Femur (tissue), 1 donor: ENCODE results near the gene MAP3K5.
"Not testable (repeated sequence)": the region's sequence is repeated elsewhere in the genome, so short reads cannot be mapped to it uniquely, and the experiment has no call there.

Source experiments
- DNase-seq: peaks from one replicate; pipeline ENCODE4 v3.0.0-alpha.2; 2017

MAP3K5 gene

DNA sequence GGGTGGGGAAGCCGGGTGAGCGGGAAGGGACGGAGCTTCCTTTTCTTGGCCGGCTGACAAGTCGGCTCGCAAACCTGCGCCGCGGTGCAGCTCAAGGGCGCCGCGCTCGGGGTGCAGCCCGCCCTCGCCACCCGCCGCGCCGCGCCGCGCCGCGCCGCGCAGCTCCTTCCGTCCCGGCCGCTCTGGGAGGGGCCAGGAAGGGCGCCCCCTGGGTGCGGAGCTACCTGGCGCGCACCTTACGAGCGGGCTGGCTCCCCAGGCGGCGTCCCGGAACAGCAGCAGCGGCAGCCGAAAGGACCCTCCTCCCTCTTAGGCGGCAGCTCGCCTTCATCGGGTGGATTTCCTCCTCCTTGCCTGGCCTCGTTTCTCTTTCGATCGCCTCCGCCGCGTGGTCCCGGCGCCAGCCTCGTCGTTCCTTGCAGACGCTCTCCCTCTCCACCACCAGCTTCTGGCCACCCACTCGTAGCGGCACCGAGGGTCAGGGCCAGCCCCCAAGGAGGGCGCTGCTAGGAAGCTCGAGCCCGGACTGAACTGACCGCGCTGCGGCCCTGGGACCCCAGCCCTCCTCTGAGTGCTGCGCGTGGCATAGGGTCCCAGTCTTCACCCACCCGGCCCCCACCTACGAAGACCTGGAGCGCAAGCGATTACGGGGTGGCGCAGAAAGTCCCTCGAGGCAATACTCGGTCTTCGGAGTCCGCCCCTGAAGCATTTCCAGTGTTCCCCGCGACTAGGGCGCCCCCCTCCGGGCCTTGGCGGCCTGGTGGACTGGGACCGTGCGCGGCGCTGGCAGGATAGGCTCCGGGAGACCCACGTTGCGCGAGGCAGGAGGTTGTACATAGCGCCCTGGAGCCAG is at the start of gene MAP3K5:
TSS of gene MAP3K5 (minus strand) at position 68 of the 853 bp plus-strand sequence. CDS start 320 bp downstream, outside the sequence.
- peak; percentile 91 for DNase-seq

DNA sequence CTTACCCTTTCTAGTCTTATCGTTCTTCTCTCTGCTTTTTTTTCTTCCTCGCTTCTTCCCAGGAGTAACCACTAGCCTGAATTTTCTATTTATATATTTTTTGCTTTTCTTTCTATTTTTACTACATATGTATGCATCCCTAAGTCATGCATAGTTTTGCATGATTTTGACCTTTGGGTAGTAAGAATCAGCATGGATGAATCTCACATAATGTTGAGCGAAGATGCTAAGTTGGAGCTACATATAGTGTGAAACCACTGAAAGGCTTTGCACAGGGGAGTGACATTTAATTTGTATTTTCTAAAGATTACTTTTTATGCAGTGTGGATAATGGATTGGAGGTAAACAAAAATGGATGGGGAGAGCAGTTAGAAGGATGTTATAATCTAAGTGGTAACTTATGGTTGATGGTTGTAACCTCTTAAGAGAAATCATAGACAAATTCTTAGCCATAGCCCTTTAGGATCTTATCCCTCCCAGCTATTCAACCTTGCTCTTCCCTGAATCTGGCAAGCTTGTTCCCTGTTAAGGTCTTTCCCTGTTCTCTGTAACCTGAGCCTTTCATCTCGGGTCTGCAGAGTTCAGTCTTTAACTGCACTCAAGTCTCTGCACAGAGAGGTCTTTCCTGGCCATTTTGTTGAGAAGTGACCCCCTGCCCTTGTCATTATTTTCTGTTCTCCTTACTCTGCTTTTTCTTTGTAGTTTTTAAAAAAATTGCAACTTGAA is 48.2 kb upstream of the MAP3K5 start:
- no peak for DNase-seq

DNA sequence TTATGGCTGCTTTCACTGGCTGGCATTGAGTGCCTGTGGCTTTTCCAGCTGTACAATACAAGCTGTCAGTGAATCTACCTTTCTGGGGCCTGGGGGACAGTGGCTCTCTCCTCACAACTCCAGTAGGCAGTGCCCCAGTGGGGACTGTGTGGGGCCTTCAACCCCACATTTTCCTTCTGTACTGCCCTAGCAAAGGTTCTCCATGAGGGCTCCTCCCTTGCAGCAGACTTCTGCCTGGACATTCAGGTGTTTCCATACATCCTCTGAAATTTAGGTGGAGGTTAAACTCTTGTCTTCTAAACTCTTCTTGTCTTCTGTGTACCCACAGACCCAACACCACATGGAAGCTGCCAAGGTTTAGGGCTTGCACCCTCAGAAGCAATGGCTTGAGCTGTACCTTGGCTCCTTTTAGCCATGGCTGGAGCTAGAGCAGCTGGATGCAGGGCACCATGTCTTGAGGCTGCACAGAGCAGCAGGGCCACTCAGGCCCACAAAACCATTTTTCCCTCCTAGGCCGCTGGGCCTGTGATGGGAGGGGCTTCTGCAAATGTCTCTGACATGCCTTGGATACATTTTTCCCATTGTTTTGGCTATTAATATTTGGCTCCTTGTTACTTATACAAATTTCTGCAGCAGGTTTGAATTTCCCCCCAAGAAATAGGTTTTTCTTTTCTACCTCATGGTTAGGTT is 39.7 kb upstream of the MAP3K5 start:
- no peak for DNase-seq

DNA sequence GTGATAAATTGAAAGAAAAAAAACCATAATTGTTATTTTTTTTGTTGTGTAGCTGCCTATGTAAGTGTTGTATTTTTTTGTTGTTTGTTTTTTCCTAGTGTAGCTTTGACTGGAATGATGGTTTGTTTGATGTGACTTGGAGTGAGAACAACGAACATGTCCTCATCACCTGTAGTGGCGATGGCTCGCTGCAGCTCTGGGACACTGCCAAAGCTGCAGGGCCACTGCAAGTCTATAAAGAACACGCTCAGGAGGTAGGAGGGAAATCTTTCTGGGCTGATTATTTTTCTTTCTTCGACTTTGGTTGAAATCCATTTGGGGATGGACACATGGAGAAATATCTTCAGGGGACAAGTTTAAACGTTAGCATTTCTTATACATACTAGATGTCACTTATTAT is 33.9 kb upstream of the MAP3K5 start:
- DNase-seq, result no peak

DNA sequence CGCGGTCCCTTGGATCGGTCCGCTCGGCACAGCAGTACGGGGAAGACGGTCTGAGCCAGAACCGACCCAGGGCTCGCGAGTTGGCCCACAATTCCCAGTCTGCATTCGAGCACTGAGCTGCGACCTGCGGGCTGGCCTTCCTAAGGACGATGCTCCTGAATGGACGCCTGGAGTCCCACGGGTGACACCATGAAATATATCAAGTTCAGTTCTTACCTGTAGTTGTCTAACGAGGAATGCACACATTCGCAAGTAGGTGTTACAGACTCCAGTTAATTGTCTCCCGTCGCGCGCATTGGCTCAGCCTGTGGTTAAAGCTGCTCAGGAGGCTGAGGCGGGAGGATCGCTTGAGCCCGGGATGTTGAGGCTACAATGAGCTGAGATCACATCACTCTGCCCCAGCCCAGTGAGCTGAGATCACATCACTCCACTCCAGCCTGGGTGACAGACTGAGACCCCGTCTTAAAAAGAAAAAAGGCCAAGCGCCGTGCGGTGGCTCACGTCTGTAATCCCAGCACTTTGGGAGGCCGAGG is 30.9 kb upstream of the MAP3K5 start:
- no peak for DNase-seq

- peak; percentile 96 for DNase-seq
Observed at GRCh38 chr6:136822376-136823127, 30.3 kb upstream of the MAP3K5 start, which contains the start of gene PEX7. Gene PEX7, plus strand, starts transcription at chr6:136822592. Its CDS starts 74 bp downstream, at chr6:136822666.

GRCh38 chr6:136822046-136822375 is 29.7 kb upstream of the MAP3K5 start:
- DNase-seq, result no peak

- DNase-seq, result no peak
Observed at GRCh38 chr6:136820561-136820960, 28.3 kb upstream of the MAP3K5 start.

- DNase-seq, result no peak
Observed at GRCh38 chr6:136816656-136817055, 24.4 kb upstream of the MAP3K5 start.

- not testable (repeated sequence) for DNase-seq
Observed at GRCh38 chr6:136815608-136816007, 23.3 kb upstream of the MAP3K5 start.

- no peak for DNase-seq
Observed at GRCh38 chr6:136812174-136812573, 19.9 kb upstream of the MAP3K5 start.

DNA sequence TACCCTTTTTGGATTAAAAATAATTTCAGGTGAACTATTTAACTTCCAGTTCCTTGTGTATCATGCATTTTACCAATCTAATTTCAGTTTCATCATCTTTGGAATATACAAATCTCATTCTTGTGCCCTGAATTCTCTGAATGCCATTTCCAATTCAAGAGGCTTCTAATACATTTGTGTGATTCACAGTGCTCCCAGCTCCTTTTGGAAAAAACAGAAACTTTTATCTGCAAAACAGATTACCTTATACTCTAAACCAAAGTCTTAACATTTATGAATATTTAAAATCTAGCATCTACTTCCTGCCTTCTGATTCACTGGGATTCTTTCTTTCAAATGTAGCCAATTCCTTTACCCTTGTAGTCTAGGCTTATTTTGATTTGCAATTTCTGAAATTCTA is 19.0 kb upstream of the MAP3K5 start:
- DNase-seq, result no peak

DNA sequence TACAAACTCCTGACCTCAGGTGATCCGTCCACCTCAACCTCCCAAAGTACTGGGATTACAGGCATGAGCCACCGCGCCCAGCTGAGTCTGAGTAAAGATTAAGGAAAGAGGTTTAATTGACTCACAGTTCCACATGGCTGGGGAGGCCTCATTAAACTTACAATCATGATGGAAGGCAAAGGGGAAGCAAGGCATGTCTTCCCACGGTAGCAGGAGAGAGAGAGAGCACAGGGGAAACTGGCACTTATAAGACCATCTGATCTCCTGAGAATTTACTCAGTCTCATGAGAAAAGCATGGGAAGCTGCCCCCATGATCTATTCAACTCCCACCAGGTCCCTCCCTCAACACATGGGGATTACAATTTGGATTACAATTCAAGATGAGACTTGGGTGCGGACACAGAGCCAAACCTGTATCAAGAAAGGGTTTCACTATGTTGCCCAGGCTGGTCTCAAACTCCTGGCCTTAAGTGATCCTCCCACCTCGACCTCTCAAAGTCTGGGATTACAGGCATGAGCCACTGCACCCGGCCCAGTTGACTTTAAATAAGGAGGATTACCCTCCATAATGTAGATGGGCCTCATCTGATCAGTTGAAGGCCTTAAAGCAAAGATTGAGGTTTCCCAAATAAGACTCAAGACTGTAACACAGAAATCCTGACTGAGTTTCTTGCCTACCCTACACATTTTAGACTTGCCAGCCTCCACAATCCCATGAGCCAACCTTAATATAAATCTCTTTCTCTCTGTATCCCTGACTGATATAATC is 17.0 kb upstream of the MAP3K5 start:
- DNase-seq, result no peak

DNA sequence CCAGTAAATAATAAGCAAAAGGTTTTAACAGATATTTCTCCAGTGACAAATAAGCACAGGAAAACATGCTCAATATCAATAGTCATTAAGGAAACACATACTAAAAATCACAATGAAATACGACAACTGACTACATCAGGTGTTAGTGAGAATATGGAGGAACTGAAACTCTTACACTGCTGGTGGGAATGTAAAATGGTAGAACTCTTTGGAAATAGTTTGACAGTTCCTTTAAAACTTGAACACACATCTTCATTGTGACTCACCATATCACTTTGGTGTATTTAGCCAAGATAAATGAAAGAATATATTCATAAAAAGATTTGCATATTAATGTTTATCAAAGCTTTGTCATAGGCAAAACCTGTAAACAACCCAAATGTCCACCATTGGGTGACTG is 11.3 kb upstream of the MAP3K5 start:
- DNase-seq, result no peak

DNA sequence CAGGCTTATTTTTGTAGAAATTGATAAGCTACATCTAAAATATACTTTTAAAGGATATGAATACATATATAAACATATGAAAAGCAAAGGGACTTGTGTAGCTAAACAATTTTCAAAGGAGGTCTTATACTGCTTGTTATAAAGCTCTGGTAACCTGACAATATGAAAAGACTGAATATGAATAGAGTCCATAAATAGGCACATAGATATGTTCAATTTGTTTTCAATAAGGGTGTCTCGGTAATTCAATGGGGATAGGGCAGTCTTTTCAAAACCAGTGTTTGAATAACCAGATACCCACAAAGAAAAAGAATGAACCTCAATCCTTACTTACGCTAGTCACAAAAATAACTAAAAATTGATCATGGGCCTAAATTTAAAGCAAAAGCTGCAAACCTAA is 9.3 kb upstream of the MAP3K5 start:
- DNase-seq, result no peak

DNA sequence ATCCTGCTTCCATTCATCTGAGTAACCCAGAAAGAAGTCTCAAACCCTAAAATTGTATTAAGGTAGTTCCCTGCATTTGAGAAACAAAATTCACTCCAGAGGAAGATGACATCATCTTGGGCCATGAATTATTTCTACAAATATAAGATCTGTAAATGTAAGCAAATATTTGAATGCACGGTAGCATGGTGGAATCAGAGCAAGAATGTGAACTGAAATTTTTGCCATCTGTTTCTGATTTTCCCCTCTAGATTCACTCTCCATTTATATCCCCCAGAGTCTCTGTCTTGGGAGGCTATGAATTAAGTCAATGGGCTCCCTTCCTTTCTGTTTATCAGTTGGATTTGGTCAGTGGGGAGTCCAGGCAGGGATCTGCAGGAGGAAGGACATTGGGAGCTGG is 5.8 kb upstream of the MAP3K5 start:
- no peak for DNase-seq

DNA sequence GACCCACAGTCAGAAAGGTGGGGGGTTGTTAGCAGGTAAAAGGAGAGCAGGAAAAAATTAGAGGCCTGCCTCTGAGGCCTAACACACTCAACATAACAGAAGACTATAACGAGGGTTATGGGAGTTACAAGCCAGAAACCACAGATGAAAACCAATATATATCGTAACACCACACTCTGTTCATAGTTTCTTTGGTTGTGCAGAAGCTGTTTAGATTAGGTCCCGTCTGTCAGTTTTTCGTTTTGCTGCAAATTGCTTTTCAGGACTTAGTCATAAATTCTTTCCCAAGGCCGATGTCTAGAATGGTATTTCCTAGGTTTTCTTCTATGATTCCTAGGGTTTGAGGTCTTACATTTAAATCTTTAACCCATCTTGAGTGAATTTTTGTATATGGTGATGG is 3.7 kb upstream of the MAP3K5 start:
- DNase-seq, result no peak

DNA sequence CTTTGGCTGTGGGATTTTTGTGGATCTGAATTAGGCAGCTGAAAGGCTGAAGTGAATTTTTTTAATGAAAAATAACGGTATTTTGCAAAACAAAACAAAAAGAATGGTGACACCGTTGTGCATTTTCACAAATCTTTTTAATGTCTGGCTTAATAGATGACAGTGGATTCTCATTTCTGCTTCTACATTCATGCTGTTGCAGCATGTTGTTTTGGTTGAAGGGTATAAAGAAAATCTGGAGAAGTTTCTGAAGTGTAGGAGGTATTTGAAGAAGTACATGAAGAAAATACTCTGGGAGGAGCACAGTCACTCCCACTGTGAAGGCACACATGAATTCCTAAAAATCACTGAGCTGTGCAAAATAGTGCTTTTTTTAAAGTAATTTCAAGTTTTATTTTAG is 3.1 kb upstream of the MAP3K5 start:
- DNase-seq, result no peak

- no peak for DNase-seq
Observed at GRCh38 chr6:136793363-136793762, 1.1 kb upstream of the MAP3K5 start.

DNA sequence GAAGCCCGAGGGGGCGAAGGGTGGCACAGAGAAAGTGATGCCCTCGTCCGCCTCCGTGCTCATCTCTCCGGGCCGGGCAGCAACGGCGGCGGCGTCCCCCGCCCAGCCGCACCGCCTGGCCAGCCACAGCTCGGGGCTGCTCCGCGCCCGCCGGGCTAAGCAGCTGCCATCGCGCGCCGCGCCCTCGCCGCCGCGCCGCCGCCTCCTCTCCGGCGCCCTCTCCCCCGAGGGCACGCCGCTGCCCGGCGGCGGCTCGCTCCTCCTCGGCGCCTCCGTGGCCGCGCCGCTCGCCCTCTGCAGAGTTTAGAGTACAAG is 225 bp downstream of the MAP3K5 start:
- no peak for DNase-seq

DNA sequence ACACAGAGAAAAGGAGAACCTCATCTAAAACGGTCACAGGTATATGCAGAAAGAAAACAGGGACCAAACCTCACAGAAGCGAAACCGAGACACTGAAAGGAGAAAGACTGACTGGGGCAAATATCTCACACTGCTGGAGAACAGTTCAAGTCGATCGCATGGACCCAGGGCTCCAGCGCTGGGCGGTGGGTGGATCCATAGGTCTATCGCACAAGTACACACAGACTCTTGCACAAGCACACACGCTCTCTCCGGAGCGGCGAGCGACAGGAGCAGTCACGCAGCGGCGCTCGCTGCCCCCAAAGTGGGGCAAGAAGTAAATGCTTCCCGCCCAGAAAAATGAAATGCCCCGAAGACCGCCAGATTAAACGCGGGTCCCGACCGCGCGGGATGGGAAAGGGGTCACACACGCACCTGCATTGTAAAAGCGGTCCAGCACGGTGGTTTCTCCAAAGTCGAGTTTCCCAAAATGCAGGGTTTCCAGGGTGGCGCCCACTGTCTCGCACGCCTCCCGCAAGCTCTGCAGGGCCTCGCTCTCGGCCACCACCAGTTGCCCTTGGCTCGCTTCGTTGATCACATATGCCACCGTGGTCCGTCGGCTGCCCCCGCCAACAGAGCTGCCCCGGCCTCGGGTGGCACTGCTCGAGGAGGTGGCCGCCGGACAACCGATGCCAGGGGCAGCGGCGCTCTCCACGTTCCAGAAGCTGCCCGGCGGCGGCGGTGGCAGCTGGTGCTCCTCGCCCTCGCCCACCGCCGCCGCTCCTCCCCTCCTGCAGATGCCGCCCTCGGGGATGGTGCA is 782 bp downstream of the MAP3K5 start:
- peak; percentile 52 for DNase-seq
